Activated CD4-positive, CD25-positive, alpha-beta regulatory T cell (primary cell): ENCODE results near the gene PNRC2.
"Not testable (repeated sequence)": the region's sequence is repeated elsewhere in the genome, so short reads cannot be mapped to it uniquely, and the experiment has no call there.

ENCODE experiments used
- DNase-seq, 4 experiments: peaks; one replicate each; lab custom pipeline; 2025; lab: John Stamatoyannopoulos, UW

PNRC2 gene

GRCh38 chr1:23953020-23953419, 6.6 kb upstream of the PNRC2 start:
- no peak for DNase-seq

GRCh38 chr1:23957096-23957495, 2.5 kb upstream of the PNRC2 start:
- DNase-seq = no peak

DNA sequence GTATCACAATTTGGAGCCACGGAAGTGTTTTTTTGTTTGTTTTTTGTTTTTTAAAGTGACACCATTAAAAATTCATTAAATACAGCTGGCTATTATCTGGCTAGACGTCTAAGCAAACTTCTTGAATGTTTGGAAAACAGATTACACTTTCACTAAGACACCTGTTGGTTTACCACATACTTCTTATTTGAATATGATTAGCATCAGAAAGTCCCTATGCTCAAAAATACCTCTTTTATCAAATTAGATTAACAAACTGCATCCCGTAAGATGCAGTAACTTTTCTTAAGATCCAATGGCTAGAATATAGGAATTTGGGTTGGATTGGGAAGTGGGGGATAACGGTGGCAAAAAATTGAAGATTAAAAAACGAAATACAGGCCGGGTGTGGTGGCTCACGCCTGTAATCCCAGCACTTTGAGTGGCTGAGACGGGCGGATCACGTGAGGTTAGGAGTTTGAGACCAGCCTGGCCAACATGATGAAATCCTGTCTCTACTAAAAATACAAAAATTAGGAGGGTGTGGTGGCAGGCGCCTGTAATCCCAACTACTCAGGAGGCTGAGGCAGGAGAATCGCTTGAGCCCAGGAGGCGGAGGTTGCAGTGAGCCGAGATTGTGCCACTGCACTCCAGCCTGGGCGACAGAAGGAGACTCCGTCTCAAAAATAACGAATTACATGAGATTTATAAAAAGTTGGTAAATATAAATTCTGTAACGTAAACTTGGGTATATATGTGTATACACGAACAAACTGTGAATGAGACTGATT, 1.4 kb upstream of the PNRC2 start:
- DNase-seq = not testable (repeated sequence)

DNA sequence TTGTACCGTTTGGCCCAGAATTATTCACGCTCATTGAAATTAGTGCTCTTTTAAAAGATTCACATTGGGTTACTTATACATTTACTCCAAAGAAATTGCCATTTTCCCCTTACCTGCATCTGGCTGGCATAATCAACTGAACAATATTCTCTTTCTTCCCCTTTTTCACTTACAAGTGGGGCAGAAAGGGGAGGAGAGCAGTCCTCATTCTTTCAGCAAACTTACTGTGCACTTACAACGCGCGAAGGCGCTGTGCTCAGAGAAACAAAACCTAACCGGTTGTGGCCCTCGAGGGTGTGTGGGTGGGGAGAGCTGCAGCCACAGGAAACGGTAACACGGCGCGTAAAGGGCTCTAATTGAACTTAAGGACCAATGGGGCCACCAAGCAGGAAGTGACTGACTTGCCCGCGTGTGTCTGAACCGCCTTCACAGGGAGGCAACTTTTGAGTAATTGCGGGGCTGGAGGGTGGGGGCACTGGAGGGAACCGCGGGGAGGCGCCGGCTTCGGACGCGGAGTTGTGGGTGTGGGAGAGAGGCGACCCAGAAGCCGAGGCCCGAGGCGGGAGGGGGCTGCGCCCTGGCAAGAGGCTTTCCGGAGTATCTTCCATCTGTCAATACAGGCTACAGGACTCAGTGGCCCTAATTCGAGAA, 693 bp upstream of the PNRC2 start:
- peak; percentile 62 to 85 (median 82) for DNase-seq

- no peak for DNase-seq
Observed at GRCh38 chr1:23960291-23961020, 828 bp downstream of the PNRC2 start.

GRCh38 chr1:23963617-23964234, 4.1 kb downstream of the PNRC2 start:
- no peak for DNase-seq

DNA sequence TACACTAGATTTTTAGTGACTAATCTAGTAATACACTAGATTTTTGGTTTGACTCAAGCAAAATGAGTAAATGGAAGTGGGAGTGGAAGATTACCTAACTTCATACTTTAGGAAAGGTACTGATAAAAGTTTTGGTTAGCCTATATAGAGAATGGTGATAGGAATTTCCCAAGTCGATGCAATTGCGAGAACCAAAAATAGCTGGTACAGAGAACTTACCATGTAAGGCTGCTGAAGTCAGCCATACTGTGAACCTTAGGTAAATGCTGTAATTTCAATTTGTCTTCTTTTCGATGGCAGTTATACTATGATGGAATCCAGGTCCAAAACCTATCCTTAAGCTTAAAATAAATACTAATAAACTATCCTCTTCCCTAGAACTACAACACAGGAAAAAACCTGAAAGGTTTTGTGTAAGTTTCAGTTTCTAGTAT, 4.6 kb downstream of the PNRC2 start:
- no peak for DNase-seq

GRCh38 chr1:23964790-23965740, 5.4 kb downstream of the PNRC2 start:
- DNase-seq = no peak

DNA sequence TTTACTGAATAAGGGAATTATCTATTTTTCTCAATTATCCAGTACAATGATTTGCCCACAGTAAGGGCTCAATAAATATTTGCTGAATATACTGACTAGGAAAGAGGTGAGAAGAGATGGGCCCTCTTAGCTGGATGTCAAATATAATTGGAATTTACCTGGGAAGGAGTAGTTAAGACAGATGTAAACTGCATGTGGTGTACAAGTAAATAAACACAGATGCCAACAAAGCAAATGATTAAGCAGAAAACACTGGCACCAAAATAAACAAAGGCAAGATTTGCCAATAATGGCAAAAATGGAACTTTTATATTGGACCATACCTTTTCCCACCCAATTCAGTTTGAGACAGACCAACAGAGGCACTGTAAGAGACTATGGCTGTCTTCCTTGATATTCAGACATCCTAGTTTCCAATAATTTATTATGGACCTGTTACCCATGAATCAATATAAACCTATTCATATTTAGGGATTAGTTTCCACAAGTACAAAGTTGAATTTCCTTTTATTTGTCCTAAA, 7.4 kb downstream of the PNRC2 start:
- DNase-seq = no peak

DNA sequence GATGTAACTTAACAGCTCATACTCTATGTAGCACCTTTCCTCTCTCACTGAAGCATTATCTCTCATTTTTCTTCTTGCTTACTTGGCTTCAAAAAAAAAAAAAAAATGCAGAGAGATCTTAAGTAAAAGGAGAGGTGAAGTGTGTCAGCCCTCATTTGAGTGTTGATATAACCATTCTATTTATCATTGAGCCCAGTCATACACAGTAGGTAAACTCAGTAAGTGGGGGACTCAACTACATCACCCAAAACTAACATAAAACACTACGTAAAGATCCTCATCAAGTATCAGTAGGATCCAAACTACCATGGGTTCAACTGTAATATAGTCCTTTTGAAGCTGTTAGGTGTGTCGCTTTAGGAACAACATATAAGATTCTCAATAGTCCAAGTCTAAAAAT, 8.2 kb downstream of the PNRC2 start:
- DNase-seq = no peak

DNA sequence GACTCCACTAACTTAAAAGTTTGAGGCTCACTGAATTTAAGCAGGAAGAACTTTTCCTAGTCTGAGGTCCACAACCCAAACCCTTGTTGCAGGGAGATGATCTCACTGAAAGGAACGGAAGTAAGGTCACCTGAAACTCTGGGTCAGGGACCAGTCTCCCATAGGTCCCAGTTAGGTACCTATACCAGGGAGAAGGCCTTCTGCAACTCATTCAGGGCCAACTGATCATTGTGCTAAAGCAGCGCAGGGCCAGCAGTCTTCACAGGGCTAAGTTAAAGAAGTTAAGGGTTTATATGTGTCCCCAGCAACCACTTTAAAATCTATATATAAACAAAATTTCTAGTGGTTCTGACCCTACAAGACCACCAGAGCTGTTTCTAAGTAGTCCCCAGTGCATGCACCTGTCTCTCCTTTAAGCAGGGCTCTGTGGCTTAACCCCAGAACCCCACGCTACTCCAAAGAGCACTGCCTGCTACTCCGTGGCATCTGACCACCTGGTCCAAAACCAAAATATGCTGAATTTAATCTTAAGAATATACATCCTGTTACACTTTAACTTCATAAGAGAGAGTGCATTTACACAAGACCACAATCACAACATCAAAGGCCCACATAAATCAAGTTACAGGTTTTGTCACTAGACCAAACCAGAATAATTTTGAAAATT, 17.7 kb downstream of the PNRC2 start:
- DNase-seq = no peak

DNA sequence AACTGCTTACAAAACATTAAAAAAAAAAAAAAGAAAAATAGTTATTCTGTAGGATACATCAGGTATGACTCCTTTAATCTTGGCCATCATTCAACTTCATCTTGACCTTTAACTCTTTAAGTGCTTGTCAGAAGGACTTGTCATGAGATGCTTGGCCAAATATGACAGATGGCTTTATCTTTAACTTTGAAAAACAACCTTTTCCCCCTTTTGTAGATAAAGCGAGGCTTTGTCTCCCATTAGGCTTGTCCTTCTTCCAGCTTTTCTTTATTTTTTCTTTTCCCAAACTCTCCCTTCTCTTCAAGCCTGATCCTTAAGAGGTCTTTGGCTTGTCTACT, 18.2 kb downstream of the PNRC2 start:
- no peak for DNase-seq

- DNase-seq = no peak
Observed at GRCh38 chr1:23978805-23979204, 19.2 kb downstream of the PNRC2 start.

DNA sequence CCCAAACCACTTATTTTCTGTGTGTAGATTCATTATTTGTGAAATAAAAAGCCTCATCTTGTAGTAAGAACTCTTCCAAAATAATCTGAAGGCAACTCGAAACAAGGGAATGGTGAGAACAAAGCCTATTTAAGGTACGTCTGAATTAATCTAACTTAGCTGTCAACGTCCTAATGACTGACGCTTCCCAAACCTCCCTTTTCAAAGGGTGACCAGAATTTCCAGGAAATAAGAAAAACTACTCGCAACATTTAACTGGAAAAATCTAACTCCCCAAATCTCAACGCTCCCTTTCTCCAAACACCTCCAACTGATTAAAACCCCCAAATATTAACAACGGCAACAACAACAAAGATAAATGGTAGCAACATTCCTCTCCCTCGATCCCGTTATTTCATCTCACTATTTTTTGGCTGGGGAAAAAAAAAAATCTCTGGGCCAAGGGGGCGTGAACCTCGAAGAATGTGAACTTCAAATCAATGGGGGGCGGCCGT, 19.8 kb downstream of the PNRC2 start:
- no peak for DNase-seq

GRCh38 chr1:23979881-23980727, 20.5 kb downstream of the PNRC2 start, which contains the start of gene SRSF10:
TSS of gene SRSF10 (minus strand) at chr1:23980327. CDS start at chr1:23980255, 72 bp downstream.
- peak; percentile 91 to 95 (median 93) for DNase-seq

DNA sequence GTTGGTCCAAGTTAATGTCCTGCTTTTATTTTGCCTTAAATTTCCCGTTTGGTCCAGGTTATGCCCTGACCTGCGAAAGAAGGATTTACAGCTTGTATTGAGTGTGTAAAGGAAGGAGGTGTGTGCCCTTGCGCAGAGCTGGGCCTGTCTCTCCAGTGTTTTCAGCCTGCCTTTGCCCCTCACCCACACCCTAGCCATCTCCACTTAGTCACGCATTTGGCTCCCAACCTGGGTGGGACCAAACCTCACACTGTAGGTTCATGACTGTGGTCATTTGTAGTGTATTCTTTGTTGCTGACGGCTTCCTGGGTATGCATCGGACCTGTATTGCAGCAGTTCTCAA, 21.1 kb downstream of the PNRC2 start:
- DNase-seq = peak in 1 of 4 experiments; percentile 17

DNA sequence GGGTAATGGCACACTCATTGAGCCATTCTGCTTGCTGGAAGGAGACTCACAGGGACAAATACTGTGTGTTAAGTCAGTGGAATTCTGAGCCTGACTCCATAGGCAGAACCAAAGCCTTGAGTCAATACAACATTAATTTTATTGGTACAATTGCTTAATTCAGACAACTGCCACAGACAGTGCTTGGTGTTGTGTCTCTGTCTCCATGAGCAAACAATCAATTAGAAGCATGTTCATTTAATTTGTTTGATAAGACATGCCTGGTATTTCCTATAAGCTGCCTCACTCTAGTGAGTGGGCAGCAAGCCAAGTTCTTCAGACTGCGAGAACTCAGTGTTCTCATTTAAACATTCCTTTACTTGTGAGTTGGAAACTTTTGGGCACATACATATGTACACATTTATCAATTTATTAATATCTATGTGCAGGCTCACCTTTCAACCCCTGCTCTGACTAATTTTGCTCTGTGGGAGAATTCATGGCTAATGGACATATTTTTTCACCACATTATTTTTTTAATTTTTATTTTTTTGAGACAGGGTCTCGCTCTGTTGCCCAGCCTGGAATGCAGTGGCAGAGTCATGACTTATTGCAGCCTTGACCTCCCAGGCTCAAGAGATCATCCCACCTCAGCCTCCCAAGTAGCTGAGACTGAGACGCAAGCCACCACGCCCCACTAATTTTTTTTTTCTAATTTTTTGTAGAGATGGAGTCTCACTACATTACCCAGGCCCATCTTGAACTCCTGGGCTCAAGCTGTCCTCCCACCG, 25.0 kb downstream of the PNRC2 start:
- no peak for DNase-seq

- DNase-seq = not testable (repeated sequence)
Observed at GRCh38 chr1:23987038-23987437, 27.4 kb downstream of the PNRC2 start.

- no peak for DNase-seq
Observed at GRCh38 chr1:23989263-23989662, 29.6 kb downstream of the PNRC2 start.
